Lower lobe of right lung (tissue), 2 donors: ENCODE measurements around the gene PCNX1. TPM values are rescaled to one million over a fixed set of nuclear protein-coding genes. Genes with fewer than 3 reads are reported as not detected.

ENCODE experiments used
- ATAC-seq, 2 donors: fragments of 200-7000 bp; cut with Tn5 transposase; one replicate each; pipeline ENCODE4 v1.9.1; 2020 to 2022; ENCODE audit warnings: mild to moderate bottlenecking in 2 of 2, moderate library complexity in 2 of 2
- DNase-seq: peaks from one replicate; pipeline ENCODE4 v3.0.0-alpha.2; 2020
- H3K27ac ChIP-seq: fragments of 200-600 bp; one replicate; pipeline ENCODE4 v1.8.0; 2022
- H3K27me3 ChIP-seq: fragments of 200-600 bp; one replicate; pipeline ENCODE4 v1.8.0; 2022; ENCODE audit warnings: low read depth
- H3K36me3 ChIP-seq: fragments of 200-600 bp; one replicate; pipeline ENCODE4 v1.8.0; 2022; ENCODE audit warnings: mild to moderate bottlenecking
- H3K4me1 ChIP-seq: fragments of 200-600 bp; one replicate; pipeline ENCODE4 v1.8.0; 2022
- H3K4me3 ChIP-seq: fragments of 200-600 bp; one replicate; pipeline ENCODE4 v1.8.0; 2022; ENCODE audit warnings: mild to moderate bottlenecking
- H3K9me3 ChIP-seq: fragments of 200-600 bp; one replicate; pipeline ENCODE4 v1.8.0; 2022
- CTCF ChIP-seq: fragments of 200-600 bp; IDR thresholded peaks from one replicate; pipeline ENCODE4 v1.8.0; 2022; ENCODE audit warnings: antibody characterized with exemption, mild to moderate bottlenecking
- intact Hi-C: fragments of 100-400 bp; cut with DNase I; formaldehyde crosslinking; loops from one replicate; pipeline ENCODE4 v1.11.0; 2022
- total RNA-seq: library from RNA; stranded (reverse); fragmentation: NEBNext Ultra II Directional; extraction: Animal tissue kit (Norgen Biotek cat#: 25700); gene quantifications from one replicate; pipeline ENCODE4 v1.2.1, GENCODE V29; 2021
- donor health status: DM: no; HTN: yes; CAD: no; lungs with severe emphysema.

The PCNX1 gene
- total RNA-seq, 1 donor from 2014 or later: 49.9 TPM

DNA sequence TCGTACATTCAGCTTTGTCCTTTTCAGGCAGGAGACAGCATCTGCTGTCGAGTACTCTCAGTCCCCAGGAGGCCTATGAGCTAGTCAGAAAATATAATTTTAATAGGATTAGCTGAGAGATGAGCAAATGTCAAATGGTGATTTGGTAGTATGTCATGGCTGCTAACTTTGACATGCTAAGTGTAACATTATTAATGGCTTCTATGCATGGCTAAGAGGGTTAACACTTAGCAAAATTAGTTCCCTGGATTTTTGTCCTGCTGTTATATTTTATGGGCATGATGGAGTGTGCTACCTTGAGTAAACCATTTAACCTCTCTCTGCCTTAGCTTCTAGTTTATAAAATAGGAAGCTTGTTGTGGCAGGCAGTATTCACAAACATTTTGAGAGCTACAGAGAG, 2.9 kb upstream of the PCNX1 start:
- no peaks in the 10 kb centered on the region for H3K27me3 ChIP-seq
- no peaks in the 10 kb centered on the region for H3K36me3 ChIP-seq
- H3K27ac ChIP-seq: no peak overlapping the region
- no peaks in the 10 kb centered on the region for H3K9me3 ChIP-seq
- DNase-seq (no peak), ATAC-seq (no peak)
- H3K4me1 ChIP-seq: peaks cover 33% of the 10 kb centered on the region
- intact Hi-C loops: no loop called here
- H3K4me3 ChIP-seq: no peak overlapping the region
- no peak for TF ChIP-seq CTCF

DNA sequence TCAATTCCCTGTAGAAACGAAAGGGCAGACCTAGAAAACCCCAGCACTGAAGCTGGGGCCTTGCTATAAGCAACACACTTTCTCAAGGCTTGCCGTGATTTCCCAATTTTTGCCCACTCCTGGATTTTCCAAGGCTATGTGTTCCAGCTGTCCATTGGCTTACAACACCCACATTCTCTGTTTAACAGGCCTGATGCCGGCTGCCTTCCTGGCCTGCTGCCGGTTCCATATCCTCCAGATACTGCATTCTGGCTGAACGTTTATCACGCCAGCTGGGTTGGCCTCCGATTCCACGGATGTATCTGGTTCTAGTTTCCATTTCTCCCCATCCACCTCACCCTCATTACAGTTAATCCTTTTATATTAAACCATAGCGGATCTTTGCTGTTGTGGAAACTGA, 2.0 kb upstream of the PCNX1 start:
- H3K4me1 ChIP-seq: peaks cover 38% of the 10 kb centered on the region
- H3K4me3 ChIP-seq: no peak overlapping the region
- no peaks in the 10 kb centered on the region for H3K9me3 ChIP-seq
- no peak for ATAC-seq
- no peaks in the 10 kb centered on the region for H3K36me3 ChIP-seq
- no peaks in the 10 kb centered on the region for H3K27me3 ChIP-seq
- DNase-seq: no peak
- TF ChIP-seq CTCF: no peak
- peak overlapping the region; percentile 94 for H3K27ac ChIP-seq
- intact Hi-C loops: no loop called here

GRCh38 chr14:70906793-70907175, 475 bp upstream of the PCNX1 start:
- Histone ChIP-seq H3K36me3 (no peaks in the 10 kb centered on the region), H3K27me3 (no peaks in the 10 kb centered on the region), H3K4me3 (peak overlapping the region; percentile 99), H3K4me1 (peaks cover 45% of the 10 kb centered on the region), H3K9me3 (no peaks in the 10 kb centered on the region), H3K27ac (peak overlapping the region; percentile 94)
- DNase-seq (no peak), ATAC-seq (peak; percentile 1 to 6)
- intact Hi-C loops: no loop called here
- no peak for TF ChIP-seq CTCF

GRCh38 chr14:70907996-70908934, 1.0 kb downstream of the PCNX1 start:
- Histone ChIP-seq H3K4me1 (peaks cover 52% of the 10 kb centered on the region), H3K27me3 (no peaks in the 10 kb centered on the region), H3K27ac (peak overlapping the region; percentile 94), H3K4me3 (peak overlapping the region; percentile 99), H3K9me3 (no peaks in the 10 kb centered on the region), H3K36me3 (no peaks in the 10 kb centered on the region)
- intact Hi-C loops: no loop called here
- peak; percentile 62 to 63 for ATAC-seq
- no peak for TF ChIP-seq CTCF
- peak; percentile 71 for DNase-seq

- Histone ChIP-seq H3K9me3 (no peaks in the 10 kb centered on the region), H3K27ac (peak overlapping the region; percentile 94), H3K36me3 (no peaks in the 10 kb centered on the region), H3K4me3 (peak overlapping the region; percentile 99), H3K27me3 (no peaks in the 10 kb centered on the region), H3K4me1 (peaks cover 52% of the 10 kb centered on the region)
- DNase-seq (no peak), ATAC-seq (no peak)
- TF ChIP-seq CTCF: no peak
- intact Hi-C loops: no loop called here
Observed at GRCh38 chr14:70908935-70909641, 1.8 kb downstream of the PCNX1 start.
